Neural cell (in vitro differentiated cells): ENCODE measurements around the gene KIF3B.

Source experiments
- EP300 ChIP-seq: fragments of 450-650 bp; conservative IDR thresholded peaks from 2 replicates; pipeline ENCODE4 v1.6.1; 2014; ENCODE audit warnings: antibody characterized with exemption, mild to moderate bottlenecking, moderate library complexity; ENCODE audit not compliant: poor library complexity, severe bottlenecking
- EZH2 ChIP-seq: fragments of 200-600, 300-800 bp; shearing (Covaris generic), sonication (generic); IDR thresholded peaks from 2 replicates; pipeline ENCODE4 v1.6.1; 2014; ENCODE audit warnings: antibody characterized with exemption, low read length, borderline replicate concordance, mild to moderate bottlenecking; ENCODE audit not compliant: insufficient read depth, poor library complexity, severe bottlenecking
- POLR2AphosphoS5 ChIP-seq: IDR thresholded peaks from 2 replicates; pipeline ENCODE4 v1.6.1; 2012
- RAD21 ChIP-seq: fragments of 450-650 bp; conservative IDR thresholded peaks from 2 replicates; pipeline ENCODE4 v1.6.1; 2014; ENCODE audit warnings: antibody characterized with exemption, mild to moderate bottlenecking, moderate library complexity
- SMC3 ChIP-seq: fragments of 450-650 bp; conservative IDR thresholded peaks from 2 replicates; pipeline ENCODE4 v1.6.1; 2014; ENCODE audit warnings: antibody characterized with exemption, mild to moderate bottlenecking, moderate library complexity; ENCODE audit not compliant: poor library complexity
- TAF1 ChIP-seq: IDR thresholded peaks from 2 replicates; pipeline ENCODE4 v1.6.1; 2012; ENCODE audit warnings: low read depth
- TF ChIP-seq, protein P1 (sequence below): fragments of 450-650 bp; IDR thresholded peaks from 2 replicates; pipeline ENCODE4 v1.5.1; 2014; ENCODE audit warnings: antibody characterized with exemption, mild to moderate bottlenecking, moderate library complexity; ENCODE audit not compliant: poor library complexity, severe bottlenecking
- TF ChIP-seq, protein P2 (sequence below): IDR thresholded peaks from 2 replicates; pipeline ENCODE4 v1.6.1; 2012; ENCODE audit warnings: borderline replicate concordance

DNA sequence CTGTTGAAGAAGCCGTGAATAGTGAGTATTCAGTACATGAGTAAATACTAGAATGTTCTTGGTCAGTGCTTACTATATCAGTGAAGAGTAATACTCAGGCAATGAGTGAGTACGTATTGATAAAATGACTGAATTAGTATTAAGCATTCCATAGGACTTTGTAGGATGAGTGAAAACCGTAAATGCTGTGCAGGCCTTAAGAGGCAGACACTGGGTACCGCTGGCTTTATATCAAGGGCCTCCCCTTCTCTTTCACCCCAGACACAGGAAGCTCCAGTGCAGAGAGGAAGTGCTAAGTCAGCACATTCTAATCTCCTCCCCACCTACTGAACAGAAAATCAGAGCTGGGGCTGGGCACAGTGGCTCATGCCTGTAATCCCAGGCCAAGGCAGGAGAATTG lies 45.6 kb upstream of the KIF3B start:
- TF ChIP-seq, protein P1, sequence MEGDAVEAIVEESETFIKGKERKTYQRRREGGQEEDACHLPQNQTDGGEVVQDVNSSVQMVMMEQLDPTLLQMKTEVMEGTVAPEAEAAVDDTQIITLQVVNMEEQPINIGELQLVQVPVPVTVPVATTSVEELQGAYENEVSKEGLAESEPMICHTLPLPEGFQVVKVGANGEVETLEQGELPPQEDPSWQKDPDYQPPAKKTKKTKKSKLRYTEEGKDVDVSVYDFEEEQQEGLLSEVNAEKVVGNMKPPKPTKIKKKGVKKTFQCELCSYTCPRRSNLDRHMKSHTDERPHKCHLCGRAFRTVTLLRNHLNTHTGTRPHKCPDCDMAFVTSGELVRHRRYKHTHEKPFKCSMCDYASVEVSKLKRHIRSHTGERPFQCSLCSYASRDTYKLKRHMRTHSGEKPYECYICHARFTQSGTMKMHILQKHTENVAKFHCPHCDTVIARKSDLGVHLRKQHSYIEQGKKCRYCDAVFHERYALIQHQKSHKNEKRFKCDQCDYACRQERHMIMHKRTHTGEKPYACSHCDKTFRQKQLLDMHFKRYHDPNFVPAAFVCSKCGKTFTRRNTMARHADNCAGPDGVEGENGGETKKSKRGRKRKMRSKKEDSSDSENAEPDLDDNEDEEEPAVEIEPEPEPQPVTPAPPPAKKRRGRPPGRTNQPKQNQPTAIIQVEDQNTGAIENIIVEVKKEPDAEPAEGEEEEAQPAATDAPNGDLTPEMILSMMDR = no peak
- TF ChIP-seq EZH2 (no peak), RAD21 (no peak), EP300 (no peak), TAF1 (no peak), POLR2AphosphoS5 (no peak), SMC3 (no peak)
- TF ChIP-seq, protein P2, sequence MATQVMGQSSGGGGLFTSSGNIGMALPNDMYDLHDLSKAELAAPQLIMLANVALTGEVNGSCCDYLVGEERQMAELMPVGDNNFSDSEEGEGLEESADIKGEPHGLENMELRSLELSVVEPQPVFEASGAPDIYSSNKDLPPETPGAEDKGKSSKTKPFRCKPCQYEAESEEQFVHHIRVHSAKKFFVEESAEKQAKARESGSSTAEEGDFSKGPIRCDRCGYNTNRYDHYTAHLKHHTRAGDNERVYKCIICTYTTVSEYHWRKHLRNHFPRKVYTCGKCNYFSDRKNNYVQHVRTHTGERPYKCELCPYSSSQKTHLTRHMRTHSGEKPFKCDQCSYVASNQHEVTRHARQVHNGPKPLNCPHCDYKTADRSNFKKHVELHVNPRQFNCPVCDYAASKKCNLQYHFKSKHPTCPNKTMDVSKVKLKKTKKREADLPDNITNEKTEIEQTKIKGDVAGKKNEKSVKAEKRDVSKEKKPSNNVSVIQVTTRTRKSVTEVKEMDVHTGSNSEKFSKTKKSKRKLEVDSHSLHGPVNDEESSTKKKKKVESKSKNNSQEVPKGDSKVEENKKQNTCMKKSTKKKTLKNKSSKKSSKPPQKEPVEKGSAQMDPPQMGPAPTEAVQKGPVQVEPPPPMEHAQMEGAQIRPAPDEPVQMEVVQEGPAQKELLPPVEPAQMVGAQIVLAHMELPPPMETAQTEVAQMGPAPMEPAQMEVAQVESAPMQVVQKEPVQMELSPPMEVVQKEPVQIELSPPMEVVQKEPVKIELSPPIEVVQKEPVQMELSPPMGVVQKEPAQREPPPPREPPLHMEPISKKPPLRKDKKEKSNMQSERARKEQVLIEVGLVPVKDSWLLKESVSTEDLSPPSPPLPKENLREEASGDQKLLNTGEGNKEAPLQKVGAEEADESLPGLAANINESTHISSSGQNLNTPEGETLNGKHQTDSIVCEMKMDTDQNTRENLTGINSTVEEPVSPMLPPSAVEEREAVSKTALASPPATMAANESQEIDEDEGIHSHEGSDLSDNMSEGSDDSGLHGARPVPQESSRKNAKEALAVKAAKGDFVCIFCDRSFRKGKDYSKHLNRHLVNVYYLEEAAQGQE = no peak
